Bronchial smooth muscle cell (primary cell): Measurements from ENCODE around the gene OR7A5. TPM values are rescaled to one million over a fixed set of nuclear protein-coding genes. Genes with fewer than 3 reads are reported as not detected.

ENCODE experiments used
- total RNA-seq: library from RNA; depleted of rRNA; stranded (reverse); fragments of >200 nt; gene quantifications from 2 replicates; pipeline ENCODE4 v1.2.1, GENCODE V29; 2014

Gene OR7A5
- total RNA-seq, result not detected in 2 replicates

DNA sequence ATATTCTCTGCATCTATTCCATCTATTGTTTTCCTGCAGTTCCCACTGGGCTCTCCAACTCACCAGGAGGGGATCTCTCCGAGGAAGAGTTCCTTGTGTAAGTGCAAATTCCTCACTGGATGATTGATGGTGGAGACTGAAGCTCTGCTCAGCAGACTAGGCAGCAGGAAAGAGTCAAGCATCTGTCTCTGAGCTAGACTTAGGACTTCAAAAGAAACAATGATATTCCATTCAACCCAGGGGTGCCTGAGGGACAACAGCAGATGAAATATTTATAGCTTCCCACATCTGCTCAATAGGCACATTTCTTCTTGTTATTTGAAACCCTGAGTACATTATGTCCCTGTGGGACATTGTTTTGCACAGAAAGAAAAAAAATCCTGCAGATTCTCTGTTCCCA lies at the start of gene OR7A5, which contains the start of gene OR7C1:
OR7A5 (minus strand) TSS at position 175 of the 400 bp plus-strand sequence. CDS start 6,944 bp downstream, outside the sequence.
OR7C1 (minus strand) TSS at position 175 of the 400 bp plus-strand sequence. CDS start 35,049 bp downstream, outside the sequence.

DNA sequence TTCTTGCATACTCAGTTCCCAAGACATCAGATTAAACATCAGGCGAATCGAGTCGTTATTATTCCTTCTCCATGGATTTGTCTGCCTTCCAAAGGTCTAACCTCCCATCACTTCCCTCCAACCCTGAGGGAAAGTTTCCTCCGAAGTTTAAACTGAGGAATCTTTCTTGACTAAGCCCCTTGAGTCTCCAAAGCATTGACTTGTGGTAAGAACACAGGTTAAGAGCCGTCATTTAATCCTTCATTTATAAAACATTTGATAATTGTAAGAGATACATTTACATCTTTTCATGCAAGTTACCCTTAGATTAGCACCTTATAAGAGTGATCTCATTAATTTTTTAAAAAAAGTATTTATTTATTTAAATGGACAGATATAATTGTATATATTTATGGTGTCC lies 13.8 kb upstream of the OR7A5 start, which contains the start of gene OR7A10:
OR7A10 (minus strand) TSS at position 101 of the 400 bp plus-strand sequence. CDS start 7,045 bp downstream, outside the sequence.

DNA sequence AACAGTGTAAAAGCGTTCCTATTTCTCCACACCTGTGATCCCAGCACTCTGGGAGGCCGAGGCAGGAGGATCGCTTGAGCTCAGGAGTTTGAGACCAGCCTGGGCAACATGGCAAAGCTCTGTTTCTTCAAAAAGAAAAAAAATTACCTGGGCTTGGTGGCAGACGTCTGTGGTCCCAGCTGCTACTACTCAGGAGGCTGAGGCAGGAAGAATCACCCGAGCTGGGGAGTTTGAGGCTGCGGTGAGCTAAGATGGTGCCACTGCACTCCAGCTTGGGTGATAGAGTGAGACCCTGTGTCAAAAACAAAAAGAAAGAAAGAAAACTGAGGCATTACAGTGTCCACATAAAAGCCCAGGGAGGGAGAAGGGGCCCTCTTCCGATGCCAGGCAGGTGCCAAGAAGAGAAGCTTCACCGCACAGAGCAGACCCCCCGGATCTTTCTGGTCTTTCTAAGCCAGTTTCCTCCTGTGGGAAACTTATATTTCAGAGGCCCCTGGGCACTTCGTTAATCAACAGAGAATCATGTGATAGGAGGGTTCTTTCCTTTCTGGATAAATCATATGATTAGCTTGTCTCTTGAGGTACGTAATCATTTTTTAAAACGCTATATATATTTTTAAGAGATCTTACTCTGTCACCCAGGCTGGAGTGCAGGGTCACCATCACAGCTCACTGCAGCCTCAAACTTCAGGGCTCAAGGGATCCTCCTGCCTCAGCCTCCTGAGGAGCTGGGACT lies 56.7 kb downstream of the OR7A5 start, which contains the start of gene ADGRE2:
ADGRE2 (minus strand) TSS at position 451 of the 736 bp plus-strand sequence. CDS start 1,804 bp downstream, outside the sequence.

Other genes with a start within 250 kb of the OR7A5 start
- not detected in 2 replicates for gene ADGRE3, start 160.3 kb downstream of the OR7A5 start, total RNA-seq
- gene ZNF333, start 145.1 kb downstream of the OR7A5 start, total RNA-seq, result 20.5 and 32.8 TPM in 2 replicates
- gene ADGRE2, start 56.6 kb downstream of the OR7A5 start, total RNA-seq, result under 0.01 TPM in 1 of 2 replicates, not detected in the other
- gene OR7C1, start within 50 bp of the OR7A5 start, total RNA-seq, result not detected in 2 replicates
- gene OR7A10, start 13.7 kb upstream of the OR7A5 start, total RNA-seq, result not detected in 2 replicates
- not detected in 2 replicates for gene OR7A17, start 50.9 kb upstream of the OR7A5 start, total RNA-seq
- not detected in 2 replicates for gene OR7C2, start 106.3 kb upstream of the OR7A5 start, total RNA-seq
- not detected in 2 replicates for gene SLC1A6, start 144.7 kb upstream of the OR7A5 start, total RNA-seq
- not detected in 2 replicates for gene CASP14, start 214.3 kb upstream of the OR7A5 start, total RNA-seq
- gene OR1I1, start 247.0 kb upstream of the OR7A5 start, total RNA-seq, result 0.26 TPM in 1 of 2 replicates, not detected in the other